ENCODE data around the gene PJA2.

The PJA2 gene

DNA sequence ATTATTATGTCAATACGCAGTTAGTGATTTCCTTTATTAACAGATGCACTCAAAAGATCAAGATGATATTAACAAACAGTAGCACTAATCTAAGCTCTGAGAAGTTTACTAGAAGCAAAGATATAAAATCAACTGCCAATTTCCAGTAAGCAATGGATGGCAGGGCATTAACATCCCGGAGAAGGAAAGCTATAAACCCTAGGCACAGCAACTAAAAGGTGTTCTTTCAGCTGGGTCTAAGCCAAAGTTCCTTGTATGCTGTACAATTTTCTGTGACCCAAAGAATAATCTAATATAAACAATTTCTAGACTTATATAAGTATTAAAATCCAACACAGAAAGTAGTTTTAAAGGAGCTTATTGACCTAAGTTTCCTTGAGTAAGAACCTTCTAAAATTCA lies 39.4 kb downstream of the PJA2 start:
- Histone ChIP-seq H3K9ac (ENCODE audit: low read length) (no peak overlapping the region), H3K27ac (ENCODE audit: low read length) (no peak overlapping the region), H3K4me2 (ENCODE audit: low read depth, low read length) (no peak overlapping the region), H3K4me3 (ENCODE audit: low read length) (no peak overlapping the region), H3K36me3 (replicated peaks; ENCODE audit: insufficient read depth, low read length) (peaks cover 6% of the 10 kb centered on the region; the same call in 1 of the 2 replicates), H3K9me3 (replicated peaks; ENCODE audit: insufficient read depth, low read length) (no peaks in the 10 kb centered on the region), H3F3A (ENCODE audit: insufficient read depth, low read length) (no peaks in the 10 kb centered on the region), H3K79me2 (ENCODE audit: low read length) (peaks cover 13% of the 10 kb centered on the region; the same call in 1 of the 2 replicates), H3K27me3 (replicated peaks; ENCODE audit: insufficient read depth, low read length) (no peaks in the 10 kb centered on the region), H4K20me1 (ENCODE audit: insufficient read depth, low read length) (no peaks in the 10 kb centered on the region), H3K4me1 (ENCODE audit: low read length) (peaks cover 11% of the 10 kb centered on the region; the same call in 1 of the 2 replicates), H2AFZ (ENCODE audit: low read length) (no peak overlapping the region), H3K9me2 (replicated peaks; ENCODE audit: insufficient read depth, low read length) (no peaks in the 10 kb centered on the region)
- no peak for TF ChIP-seq EZH2 (optimal IDR thresholded peaks at IDR 0.05; ENCODE audit: low read depth, low read length)
- TF ChIP-seq, protein P1, sequence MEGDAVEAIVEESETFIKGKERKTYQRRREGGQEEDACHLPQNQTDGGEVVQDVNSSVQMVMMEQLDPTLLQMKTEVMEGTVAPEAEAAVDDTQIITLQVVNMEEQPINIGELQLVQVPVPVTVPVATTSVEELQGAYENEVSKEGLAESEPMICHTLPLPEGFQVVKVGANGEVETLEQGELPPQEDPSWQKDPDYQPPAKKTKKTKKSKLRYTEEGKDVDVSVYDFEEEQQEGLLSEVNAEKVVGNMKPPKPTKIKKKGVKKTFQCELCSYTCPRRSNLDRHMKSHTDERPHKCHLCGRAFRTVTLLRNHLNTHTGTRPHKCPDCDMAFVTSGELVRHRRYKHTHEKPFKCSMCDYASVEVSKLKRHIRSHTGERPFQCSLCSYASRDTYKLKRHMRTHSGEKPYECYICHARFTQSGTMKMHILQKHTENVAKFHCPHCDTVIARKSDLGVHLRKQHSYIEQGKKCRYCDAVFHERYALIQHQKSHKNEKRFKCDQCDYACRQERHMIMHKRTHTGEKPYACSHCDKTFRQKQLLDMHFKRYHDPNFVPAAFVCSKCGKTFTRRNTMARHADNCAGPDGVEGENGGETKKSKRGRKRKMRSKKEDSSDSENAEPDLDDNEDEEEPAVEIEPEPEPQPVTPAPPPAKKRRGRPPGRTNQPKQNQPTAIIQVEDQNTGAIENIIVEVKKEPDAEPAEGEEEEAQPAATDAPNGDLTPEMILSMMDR (IDR thresholded peaks at IDR 0.05; ENCODE audit: low read length): no peak
- TF ChIP-seq EZH2phosphoT487 (IDR thresholded peaks at IDR 0.05; ENCODE audit: low read length): no peak
- DNase-seq: no peak

DNA sequence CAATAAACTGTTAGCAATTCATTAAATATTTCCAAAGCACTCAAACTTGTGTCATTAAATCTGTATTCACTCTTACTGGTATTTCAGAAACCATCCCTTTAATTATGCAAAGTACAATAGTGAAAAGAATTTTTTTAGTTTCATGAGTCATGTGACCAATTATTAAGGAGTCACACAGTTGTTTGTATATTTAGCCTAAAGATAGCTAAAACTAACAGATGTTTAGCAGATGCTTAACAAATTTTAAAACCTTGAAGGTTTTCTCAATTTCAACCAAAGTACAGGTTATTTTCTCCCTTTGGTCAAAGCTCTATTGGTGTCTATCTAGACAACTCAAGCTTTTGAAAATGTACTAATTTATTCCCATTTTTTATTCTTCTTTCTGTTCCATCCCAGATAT lies 44.1 kb downstream of the PJA2 start:
- TF ChIP-seq, protein P1 (IDR thresholded peaks at IDR 0.05; ENCODE audit: low read length): no peak
- TF ChIP-seq EZH2 (optimal IDR thresholded peaks at IDR 0.05; ENCODE audit: low read depth, low read length): no peak
- no peak for TF ChIP-seq EZH2phosphoT487 (IDR thresholded peaks at IDR 0.05; ENCODE audit: low read length)
- H3K9me3 ChIP-seq (replicated peaks; ENCODE audit: insufficient read depth, low read length): no peaks in the 10 kb centered on the region
- no peaks in the 10 kb centered on the region for H3F3A ChIP-seq (ENCODE audit: insufficient read depth, low read length)
- H3K27me3 ChIP-seq (replicated peaks; ENCODE audit: insufficient read depth, low read length): no peaks in the 10 kb centered on the region
- H4K20me1 ChIP-seq (ENCODE audit: insufficient read depth, low read length): no peaks in the 10 kb centered on the region
- H3K36me3 ChIP-seq (replicated peaks; ENCODE audit: insufficient read depth, low read length): peaks cover 12% of the 10 kb centered on the region; the same call in 1 of the 2 replicates
- H3K4me3 ChIP-seq (ENCODE audit: low read length): no peak overlapping the region
- DNase-seq: no peak
- no peak overlapping the region for H3K4me2 ChIP-seq (ENCODE audit: low read depth, low read length)
- peak overlapping the region; percentile 16; the same call in 1 of the 2 replicates for H3K27ac ChIP-seq (ENCODE audit: low read length)
- H3K9ac ChIP-seq (ENCODE audit: low read length): no peak overlapping the region
- H3K79me2 ChIP-seq (ENCODE audit: low read length): peaks cover 20% of the 10 kb centered on the region; the same call in 1 of the 2 replicates
- no peak overlapping the region for H2AFZ ChIP-seq (ENCODE audit: low read length)
- peaks cover 11% of the 10 kb centered on the region; the same call in 1 of the 2 replicates for H3K4me1 ChIP-seq (ENCODE audit: low read length)
- no peaks in the 10 kb centered on the region for H3K9me2 ChIP-seq (replicated peaks; ENCODE audit: insufficient read depth, low read length)

DNA sequence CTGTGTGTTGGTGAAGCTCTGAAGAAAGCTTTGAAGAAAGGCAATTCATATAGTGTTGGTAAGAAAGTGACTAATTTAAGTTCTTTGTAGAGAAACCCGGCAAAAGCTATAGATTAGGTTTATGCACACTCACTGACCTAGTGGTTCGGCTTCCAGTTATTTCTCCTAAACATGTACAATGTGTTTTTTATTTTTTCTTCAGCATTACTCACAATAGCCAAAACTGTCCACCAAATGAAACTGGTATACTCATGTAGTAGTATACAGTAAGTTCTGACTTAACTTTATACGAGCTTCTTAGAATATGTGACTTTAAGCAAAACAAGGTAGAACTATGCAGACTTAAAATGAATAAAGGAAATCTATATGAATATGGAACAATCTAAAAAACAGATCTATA lies 44.8 kb downstream of the PJA2 start:
- no peaks in the 10 kb centered on the region for H4K20me1 ChIP-seq (ENCODE audit: insufficient read depth, low read length)
- H3K4me3 ChIP-seq (ENCODE audit: low read length): no peak overlapping the region
- no peaks in the 10 kb centered on the region for H3K9me2 ChIP-seq (replicated peaks; ENCODE audit: insufficient read depth, low read length)
- no peaks in the 10 kb centered on the region for H3K27me3 ChIP-seq (replicated peaks; ENCODE audit: insufficient read depth, low read length)
- H3K4me1 ChIP-seq (ENCODE audit: low read length): peaks cover 11% of the 10 kb centered on the region; the same call in 1 of the 2 replicates
- H2AFZ ChIP-seq (ENCODE audit: low read length): no peak overlapping the region
- no peaks in the 10 kb centered on the region for H3K9me3 ChIP-seq (replicated peaks; ENCODE audit: insufficient read depth, low read length)
- peaks cover 20% of the 10 kb centered on the region; the same call in 1 of the 2 replicates for H3K79me2 ChIP-seq (ENCODE audit: low read length)
- H3F3A ChIP-seq (ENCODE audit: insufficient read depth, low read length): no peaks in the 10 kb centered on the region
- peaks cover 12% of the 10 kb centered on the region; the same call in 1 of the 2 replicates for H3K36me3 ChIP-seq (replicated peaks; ENCODE audit: insufficient read depth, low read length)
- no peak overlapping the region for H3K27ac ChIP-seq (ENCODE audit: low read length)
- no peak for DNase-seq
- H3K4me2 ChIP-seq (ENCODE audit: low read depth, low read length): no peak overlapping the region
- no peak overlapping the region for H3K9ac ChIP-seq (ENCODE audit: low read length)
- TF ChIP-seq, protein P1 (IDR thresholded peaks at IDR 0.05; ENCODE audit: low read length): no peak
- TF ChIP-seq EZH2 (optimal IDR thresholded peaks at IDR 0.05; ENCODE audit: low read depth, low read length) (no peak), EZH2phosphoT487 (IDR thresholded peaks at IDR 0.05; ENCODE audit: low read length) (no peak)

Measured in MM.1S (cell line).